NCI-H2107 (cell line): ENCODE data around the gene SMIM35.
A peak's percentile ranks its signal among the peaks of the same experiment; 100 is the strongest.

Experiments
- DNase-seq: peaks from one replicate; lab custom pipeline; 2025; lab: John Stamatoyannopoulos, UW

The SMIM35 gene

DNA sequence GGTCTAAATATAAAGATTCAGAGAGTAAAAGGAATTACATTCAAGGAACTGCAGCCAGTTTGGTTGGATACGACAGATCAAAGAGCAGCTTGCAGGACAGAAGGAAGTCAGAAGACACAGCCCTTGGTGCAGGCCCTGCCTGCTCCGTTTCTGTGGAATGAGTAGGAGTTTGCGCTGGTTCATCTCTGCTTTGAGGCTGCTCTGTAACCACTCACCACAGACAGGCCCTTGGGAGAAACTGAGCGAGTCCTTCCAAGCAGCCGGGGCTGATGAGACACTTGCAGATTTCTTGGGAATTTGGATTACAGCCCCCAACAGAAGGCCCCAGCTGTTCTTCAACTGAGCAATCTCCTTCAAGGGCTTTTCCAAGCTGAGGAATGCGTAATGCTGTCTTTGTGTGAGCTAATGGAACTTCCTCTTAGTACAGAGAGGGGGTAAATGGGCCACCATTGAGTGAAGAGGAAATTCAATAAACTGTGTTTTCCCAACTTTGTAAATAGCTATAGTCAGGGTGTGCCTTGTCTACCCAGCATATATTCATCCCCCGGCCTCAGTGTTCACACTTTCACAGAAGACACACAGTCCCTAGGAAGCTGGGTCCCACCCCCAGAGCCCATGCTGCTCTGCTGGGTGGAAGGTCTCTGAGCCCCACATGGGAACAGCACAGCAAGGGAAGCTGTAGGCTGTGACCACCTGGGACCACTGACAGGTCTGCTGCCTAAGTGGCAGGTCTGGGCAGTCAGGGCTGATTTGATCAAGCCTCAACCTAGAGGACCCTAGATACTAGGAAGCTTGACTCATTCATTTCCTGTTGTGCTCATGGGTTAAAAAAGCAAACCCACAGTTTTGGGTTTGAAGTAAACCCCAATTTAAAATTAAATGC is 84.0 kb downstream of the SMIM35 start:
- DNase-seq, result no peak

DNA sequence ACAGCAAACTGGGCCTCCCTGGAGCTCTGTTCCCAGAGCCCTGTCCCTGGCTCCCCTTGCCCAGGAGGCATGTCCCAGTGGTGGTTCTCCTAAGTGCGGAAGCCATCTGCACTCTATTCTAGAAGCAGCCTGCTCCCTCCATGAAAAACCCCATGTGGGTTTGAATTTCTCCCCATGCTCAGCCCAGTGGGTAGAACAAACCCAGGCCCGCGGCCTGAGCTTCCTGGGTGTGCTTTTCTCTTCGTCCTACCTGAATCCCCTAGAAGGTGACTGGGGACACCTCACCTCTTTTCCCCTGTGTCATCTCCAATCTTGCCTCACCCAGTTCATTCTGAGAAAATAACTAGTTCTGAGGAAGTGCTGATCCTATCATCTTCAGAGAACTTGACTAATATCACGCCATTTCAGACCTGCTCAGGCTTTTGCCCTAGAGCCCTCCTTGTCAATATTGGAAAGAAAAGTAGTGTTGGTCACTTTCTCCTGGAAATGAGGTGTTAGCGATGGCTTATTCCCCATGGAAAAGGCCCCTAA is 84.7 kb downstream of the SMIM35 start:
- no peak for DNase-seq

DNA sequence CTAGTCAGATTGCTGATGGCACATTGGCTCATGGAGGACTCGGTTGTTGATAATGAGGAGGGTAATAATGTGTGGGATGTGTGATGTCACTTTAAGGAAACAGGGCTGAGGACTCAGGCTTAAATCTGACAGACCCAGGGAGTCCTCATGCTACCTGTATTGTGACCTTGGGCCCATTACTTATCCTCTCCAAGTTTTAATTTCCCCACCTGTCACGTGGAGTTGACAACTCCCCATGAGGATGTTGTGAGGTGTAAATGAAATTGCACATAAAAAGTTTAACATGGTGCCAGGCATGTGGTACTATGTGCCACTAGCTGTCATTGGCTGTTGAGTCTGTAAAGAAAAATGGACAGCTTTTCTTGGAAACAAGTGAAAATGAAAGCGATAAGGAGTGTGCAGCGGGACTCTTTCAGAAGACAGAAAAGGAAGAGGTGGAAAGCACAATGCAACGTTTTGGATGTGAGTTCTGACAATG is 85.2 kb downstream of the SMIM35 start:
- DNase-seq, result no peak

DNA sequence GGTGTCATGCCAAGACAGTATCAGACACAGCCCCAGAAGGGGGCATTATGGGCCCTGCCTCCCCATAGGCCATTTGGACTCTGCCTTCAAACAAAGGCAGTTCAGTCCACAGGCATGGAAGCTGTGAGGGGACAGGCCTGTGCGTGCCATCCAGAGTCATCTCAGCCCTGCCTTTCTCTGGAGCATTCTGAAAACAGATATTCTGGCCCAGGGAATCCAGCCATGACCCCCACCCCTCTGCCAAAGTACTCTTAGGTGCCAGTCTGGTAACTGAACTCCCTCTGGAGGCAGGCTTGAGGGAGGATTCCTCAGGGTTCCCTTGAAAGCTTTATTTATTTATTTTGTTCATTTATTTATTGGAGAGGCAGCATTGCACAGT is 85.9 kb downstream of the SMIM35 start:
- no peak for DNase-seq

DNA sequence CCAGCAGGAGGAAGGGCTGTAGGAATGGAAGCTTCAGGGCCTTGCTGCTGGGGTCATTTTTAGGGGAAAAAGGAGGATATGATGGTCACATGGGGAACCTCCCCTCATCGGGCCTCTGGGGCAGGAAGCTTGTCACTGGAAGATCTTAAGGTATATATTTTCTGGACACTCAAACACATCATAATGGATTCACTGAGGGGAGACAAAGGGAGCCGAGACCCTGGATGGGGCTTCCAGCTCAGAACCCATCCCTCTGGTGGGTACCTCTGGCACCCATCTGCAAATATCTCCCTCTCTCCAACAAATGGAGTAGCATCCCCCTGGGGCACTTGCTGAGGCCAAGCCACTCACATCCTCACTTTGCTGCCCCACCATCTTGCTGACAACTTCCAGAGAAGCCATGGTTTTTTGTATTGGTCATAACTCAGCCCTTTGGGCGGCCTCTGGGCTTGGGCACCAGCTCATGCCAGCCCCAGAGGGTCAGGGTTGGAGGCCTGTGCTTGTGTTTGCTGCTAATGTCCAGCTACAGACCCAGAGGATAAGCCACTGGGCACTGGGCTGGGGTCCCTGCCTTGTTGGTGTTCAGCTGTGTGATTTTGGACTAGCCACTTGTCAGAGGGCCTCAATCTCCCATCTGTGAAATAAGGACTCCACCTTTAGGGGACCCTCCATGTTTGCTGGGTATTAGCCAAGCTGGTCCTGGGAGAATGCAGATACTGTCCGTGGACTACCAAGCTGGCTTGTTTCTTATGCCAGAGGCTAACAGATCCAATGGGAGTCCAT is 86.5 kb downstream of the SMIM35 start:
- no peak for DNase-seq

DNA sequence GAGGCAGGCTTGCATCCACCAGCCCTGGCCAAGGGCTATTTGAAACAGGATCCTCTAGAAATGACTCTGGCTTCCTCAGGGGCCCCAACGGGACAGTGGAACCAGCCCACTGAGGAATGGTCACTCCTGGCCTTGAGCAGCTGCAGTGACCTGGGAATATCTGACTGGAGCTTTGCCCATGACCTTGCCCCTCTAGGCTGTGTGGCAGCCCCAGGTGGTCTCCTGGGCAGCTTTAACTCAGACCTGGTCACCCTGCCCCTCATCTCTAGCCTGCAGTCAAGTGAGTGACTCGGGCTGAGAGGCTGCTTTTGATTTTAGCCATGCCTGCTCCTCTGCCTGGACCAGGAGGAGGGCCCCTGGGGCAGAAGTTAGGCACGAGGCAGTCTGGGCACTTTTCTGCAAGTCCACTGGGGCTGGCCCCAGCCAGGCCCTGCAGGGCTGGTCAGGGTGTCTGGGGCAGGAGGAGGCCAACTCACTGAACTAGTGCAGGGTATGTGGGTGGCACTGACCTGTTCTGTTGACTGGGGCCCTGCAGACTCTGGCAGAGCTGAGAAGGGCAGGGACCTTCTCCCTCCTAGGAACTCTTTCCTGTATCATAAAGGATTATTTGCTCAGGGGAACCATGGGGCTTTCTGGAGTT is 87.3 kb downstream of the SMIM35 start:
- no peak for DNase-seq

DNA sequence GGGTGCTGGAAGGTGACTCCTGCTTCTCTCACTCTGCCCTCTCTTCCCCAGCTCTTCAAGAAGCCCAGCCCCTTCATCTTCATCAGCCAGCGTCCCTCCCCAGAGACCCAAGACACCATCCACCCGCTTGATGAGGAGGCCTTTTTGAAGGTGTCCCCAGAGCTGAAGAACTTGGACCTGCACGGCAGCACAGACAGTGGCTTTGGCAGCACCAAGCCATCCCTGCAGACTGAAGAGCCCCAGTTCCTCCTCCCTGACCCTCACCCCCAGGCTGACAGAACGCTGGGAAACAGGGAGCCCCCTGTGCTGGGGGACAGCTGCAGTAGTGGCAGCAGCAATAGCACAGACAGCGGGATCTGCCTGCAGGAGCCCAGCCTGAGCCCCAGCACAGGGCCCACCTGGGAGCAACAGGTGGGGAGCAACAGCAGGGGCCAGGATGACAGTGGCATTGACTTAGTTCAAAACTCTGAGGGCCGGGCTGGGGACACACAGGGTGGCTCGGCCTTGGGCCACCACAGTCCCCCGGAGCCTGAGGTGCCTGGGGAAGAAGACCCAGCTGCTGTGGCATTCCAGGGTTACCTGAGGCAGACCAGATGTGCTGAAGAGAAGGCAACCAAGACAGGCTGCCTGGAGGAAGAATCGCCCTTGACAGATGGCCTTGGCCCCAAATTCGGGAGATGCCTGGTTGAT is 88.0 kb downstream of the SMIM35 start:
- no peak for DNase-seq

DNA sequence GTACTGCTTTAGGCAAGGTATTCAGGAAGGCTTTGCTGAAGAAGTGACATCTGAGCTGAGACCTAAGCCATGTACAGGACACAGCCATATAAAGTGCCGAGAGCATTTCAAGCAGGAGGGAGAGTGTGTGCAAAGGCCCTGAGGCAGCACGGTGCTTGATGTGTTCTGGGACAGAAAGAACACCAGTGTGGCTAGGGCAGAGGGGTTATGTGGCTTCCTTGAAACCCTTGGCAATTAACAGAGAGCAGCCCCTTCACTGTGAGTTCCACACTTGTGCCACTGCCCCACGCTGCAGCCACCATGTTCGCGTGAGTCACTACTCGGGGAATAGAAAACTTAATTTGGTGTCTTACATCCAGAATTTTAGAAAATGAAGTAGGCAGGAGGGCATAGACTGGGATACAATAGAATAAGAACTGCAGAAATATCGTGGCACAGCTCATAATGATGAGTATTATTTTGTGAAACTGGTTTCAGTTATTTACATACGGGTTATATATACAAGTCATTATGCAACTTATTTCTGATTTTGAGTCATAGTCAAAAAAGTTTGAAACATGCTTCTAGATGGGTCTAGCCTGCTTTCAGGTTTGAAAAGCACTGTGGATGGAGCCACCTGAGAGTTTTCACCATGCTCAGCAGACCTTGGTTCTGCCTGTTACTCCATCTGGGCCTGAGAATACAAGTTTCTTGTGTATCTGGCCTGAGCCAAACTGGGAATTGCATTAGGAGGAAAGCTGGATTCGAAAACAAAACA is 88.8 kb downstream of the SMIM35 start:
- DNase-seq, result no peak

DNA sequence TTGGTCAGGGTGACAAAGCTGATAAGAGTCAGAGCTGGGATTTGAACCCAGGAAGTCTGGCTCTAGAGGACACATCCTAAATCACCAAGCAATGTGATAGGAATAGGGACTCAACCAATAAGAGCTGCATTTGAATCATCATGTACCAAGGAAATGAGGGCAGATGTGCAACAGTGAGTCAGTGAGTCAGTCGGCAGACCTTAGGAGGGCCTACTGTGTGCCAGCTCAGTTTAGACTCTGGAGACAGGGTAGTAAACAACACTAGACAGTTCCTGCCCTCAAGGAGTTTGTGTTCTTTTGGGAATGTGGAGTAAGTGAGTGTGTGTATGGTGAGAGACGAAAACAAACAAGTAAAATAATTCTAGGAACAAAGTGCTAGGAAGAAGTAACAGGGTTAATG is 89.4 kb downstream of the SMIM35 start:
- DNase-seq, result no peak

DNA sequence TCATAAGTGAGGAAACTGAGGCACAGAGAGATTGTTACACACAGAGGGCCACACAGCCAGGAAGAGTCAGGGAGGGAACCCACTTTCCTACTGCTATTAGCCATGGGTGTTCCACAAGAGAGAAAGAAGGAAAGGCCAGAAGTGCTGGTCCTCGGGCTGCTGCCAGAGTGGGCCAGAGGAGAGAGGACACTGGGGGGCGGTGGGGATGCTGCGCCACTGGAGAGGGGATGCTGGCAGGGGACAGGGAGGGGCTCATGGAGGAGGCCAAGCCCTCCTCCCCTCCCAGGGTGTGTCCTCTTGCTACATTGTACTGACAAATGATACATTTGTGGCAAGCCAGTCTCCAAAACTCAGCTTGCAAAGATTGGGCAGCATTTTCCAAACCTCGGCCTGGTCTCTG is 90.7 kb downstream of the SMIM35 start:
- no peak for DNase-seq

DNA sequence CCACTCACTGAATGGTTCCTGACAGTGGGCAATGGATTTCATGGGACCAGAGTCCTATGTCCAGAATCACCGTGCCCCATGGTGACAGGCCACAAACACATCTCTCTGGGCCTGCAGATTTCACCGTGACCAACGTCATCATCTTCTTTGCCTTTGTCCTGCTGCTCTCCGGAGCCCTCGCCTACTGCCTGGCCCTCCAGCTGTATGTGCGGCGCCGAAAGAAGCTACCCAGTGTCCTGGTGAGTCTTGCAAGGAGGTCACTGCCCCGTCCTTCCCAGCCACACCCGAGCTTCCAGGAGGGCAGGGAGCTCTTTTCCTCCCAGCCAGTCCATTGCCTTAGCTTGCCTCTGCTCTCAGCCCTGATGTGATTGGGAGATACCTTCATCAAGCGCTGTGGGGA is 91.3 kb downstream of the SMIM35 start:
- DNase-seq, result no peak

DNA sequence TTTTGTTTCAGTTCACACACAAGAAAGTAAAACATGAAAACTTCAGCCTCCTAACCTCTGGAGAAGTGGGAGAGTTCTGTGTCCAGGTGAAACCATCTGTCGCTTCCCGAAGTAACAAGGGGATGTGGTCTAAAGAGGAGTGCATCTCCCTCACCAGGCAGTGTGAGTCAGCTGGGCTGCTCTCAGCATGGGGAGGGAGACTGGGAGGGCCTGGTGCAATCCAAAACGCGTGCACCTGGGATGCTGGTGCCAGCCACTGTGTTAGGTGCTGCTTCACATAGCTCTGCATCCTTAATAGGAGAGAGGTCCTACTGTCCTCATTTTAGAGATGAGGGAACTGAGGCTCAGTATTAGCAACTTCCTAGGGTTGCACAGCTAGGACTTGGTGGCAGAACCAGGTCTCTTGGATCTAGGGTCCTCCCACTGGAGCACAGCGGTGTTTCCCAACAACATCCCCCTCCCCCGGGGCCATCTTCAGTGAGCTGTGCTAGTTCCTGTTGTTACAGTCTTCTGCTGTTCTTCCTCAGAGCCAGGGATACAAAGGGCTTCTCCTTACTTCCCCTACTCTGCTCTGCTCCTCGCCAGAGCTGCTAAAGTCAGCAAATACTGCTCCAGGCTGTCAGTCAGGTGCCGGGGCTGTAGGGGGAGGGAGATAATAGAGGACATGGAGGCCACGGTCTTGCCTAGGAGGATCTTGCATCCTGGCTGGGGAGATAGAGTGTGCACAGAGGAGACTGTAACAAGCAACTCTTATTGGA is 92.6 kb downstream of the SMIM35 start:
- no peak for DNase-seq

DNA sequence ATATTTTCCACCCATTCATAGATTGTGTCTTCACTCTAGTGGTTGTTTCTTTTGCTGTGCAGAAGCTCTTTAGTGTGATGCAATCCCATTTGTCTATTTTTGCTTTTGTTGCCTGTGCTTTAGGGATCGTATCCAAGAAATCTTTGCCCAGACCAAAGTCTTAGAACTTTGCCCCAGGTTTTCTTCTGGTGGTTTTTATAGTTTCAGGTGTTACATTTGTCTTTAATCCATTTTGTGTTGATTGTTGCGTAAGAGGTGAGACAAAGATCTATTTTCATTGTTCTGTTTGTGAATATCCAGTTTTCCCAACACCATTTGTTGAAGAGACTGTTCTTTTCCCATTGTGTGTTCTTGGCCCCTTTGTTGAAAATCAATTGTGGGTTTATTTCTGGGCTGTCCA is 94.1 kb downstream of the SMIM35 start:
- DNase-seq, result no peak

DNA sequence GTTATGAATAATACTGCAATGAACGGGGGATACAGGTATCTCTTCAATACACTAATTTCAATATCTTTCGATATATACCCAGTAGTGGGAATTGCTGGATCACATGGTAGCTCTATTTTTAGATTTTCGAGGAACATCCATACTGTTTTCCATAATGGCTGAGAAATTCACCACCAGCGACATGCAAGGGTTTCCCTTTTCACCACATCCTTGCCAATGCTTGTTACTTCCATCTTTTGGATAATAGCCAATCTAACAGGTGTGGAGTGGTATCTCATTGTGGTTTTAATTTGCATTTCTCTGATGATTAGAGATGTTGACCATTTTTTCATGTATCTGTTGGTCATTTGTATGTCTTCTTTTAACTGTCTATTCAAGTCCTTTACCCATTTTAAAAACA is 94.6 kb downstream of the SMIM35 start:
- DNase-seq, result no peak

DNA sequence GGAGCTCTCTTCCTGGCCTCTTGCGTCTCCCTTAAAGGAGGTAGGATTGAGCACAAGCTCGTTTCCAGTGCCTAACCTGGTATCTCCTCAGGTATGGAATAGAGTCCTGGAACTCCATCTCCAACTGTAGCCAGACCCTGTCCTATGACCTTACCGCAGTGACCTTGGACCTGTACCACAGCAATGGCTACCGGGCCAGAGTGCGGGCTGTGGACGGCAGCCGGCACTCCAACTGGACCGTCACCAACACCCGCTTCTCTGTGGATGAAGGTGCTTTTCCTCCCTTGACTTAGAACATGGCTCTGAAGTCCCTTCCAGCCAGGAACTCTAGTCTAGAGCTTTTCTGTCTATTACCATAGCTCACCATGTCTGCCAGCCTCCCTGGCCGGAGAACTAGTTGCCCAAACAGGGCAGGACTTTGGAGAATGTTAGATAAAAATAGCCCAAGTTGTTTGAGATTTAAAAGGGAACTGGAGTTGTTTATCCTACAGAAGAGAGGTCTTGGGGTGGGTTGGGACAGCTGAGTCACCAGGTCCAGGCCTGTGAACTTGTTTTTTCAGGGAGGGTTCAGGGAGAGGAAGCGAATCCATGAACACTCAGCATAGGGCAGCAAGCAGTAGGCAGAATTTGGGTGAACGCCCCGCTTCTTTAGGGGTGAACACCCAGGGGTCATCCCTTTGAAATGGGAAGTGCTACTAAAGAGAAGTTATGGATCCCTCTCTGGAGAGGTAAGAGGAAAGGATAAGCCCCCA is 97.2 kb downstream of the SMIM35 start:
- no peak for DNase-seq

DNA sequence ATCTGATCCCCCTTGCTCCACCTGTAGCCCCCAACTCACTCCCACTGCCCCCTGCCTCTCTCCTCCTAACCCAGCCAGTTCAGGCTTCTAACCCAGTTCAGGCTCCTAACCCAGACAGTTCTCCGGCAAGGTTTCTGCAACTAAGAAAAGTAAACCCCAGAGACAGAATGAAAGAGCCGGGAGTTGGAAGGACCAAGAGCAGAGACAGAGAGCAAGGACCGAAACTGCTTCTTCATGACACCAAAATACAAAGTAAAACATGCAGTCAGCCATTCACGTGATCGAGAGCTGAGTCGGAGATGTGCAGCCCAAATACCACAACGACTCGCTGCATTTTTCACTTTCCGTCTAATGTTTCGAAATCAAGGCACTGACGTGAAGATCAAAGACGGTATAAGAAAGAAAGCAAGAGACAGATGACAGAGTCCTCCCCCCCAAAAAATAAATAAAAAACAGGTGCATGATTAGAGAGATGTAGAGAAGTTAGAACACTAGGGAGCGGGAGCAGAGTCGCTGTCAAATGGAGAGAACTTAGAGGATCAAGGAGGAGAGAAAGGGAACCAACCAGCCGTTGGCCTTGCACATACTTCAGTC is 99.7 kb downstream of the SMIM35 start:
- no peak for DNase-seq

DNA sequence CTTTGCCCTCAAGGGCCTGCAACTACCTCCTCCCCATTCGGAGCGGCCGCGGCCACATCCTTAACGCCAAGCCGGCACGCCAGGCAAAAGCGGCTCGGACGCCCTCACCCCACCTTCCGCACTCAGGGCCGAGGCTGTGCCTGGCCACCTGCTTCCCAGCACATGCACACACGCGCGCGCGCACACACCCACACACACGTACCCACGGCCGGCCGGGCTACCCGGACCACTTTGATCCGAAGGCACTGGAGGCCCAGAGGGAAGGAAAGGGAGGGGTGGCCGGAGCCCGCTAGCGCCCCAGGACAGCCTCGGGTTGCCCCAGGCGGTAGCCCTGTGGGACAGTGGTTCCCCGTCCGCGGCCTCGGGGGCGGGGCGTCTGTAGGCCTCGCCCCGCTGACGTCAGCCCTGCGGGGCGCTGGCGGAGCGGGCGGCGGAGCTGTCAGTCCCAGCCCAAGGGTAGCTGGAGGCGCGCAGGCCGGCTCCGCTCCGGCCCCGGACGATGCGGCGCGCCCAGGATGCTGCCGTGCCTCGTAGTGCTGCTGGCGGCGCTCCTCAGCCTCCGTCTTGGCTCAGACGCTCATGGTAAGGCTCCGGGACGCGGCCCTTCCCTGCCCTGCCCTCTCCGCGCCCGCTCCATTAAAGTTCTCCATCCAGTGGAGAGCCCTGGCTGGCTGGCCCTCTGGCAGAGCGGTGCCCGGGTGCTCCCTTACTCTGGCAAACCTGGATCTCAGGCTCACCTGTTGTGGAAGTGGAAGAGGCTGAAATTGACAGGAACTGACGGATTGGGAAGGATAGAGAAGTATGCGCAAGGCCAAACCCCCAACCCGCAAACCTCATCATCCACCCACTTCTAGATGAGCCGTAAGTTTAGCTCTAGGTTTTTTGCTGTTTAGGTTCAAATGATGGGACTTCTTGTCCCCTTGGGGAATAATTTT is 100.5 kb downstream of the SMIM35 start, which contains the start of gene IL10RA:
Gene IL10RA (plus strand): TSS at position 442 of the 935 bp plus-strand sequence. CDS start 74 bp downstream, at position 516.
- peak; percentile 52 for DNase-seq

DNA sequence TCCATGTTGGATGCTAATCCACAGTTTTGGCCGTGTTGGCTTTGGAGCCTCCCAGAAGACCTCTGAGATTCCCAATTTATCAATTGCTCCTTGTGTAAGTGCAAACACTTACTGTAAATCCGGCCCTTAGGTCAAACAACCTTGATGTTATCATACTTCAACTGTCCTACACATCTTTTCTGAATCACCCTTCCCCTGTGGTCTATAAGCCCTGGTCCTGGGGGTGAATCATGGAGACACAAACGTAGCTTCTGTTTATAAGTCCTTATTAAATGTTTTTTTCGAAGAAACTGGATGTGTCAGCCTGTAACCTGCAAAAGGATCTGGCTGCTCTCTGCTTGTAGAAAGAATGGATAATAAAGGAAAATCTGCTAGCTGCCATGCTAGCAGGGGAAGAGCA is 102.3 kb downstream of the SMIM35 start:
- no peak for DNase-seq
